Endodermal cell (in vitro differentiated cells): Measurements from ENCODE around the gene CAMSAP1. TPM values are rescaled to one million over a fixed set of nuclear protein-coding genes. Genes with fewer than 3 reads are reported as not detected.

Experiments
- DNase-seq: peaks from one replicate; pipeline ENCODE4 v3.0.0-alpha.2; 2017
- H3K27ac ChIP-seq: 2 replicates; pipeline ENCODE4 v1.5.1; 2013; ENCODE audit warnings: mild to moderate bottlenecking, low read depth, low read length, moderate library complexity
- H3K27me3 ChIP-seq: 2 replicates; pipeline ENCODE4 v1.6.1; 2013; ENCODE audit warnings: mild to moderate bottlenecking, low read length, moderate library complexity; ENCODE audit not compliant: insufficient read depth, control insufficient read depth, poor library complexity, severe bottlenecking
- H3K36me3 ChIP-seq: 2 replicates; pipeline ENCODE4 v1.7.0; 2013; ENCODE audit warnings: mild to moderate bottlenecking, low read length, moderate library complexity; ENCODE audit not compliant: control insufficient read depth, insufficient read depth
- H3K4me1 ChIP-seq: one replicate; pipeline ENCODE4 v1.7.0; 2013; ENCODE audit warnings: low read length; ENCODE audit not compliant: control insufficient read depth, insufficient read depth
- H3K4me3 ChIP-seq: 2 replicates; pipeline ENCODE4 v1.5.1; 2013; ENCODE audit warnings: mild to moderate bottlenecking, low read length, moderate library complexity
- H3K9ac ChIP-seq: 2 replicates; pipeline ENCODE4 v1.6.1; 2013; ENCODE audit warnings: mild to moderate bottlenecking, low read length, moderate library complexity; ENCODE audit not compliant: poor library complexity, severe bottlenecking; ENCODE audit errors: extremely low read depth
- H3K9me3 ChIP-seq: 2 replicates; pipeline ENCODE4 v1.6.1; 2013; ENCODE audit warnings: mild to moderate bottlenecking, low read length, moderate library complexity; ENCODE audit not compliant: control insufficient read depth
- H3K27ac Mint-ChIP-seq: 2 replicates; pipeline ENCODE4 v1.8.0; 2020; ENCODE audit warnings: mixed read lengths
- H3K27me3 Mint-ChIP-seq: 2 replicates; pipeline ENCODE4 v1.8.0; 2021; ENCODE audit warnings: mild to moderate bottlenecking, mixed read lengths; ENCODE audit not compliant: insufficient read depth
- H3K36me3 Mint-ChIP-seq: 2 replicates; pipeline ENCODE4 v1.8.0; 2020; ENCODE audit warnings: low read depth, mixed read lengths
- H3K4me1 Mint-ChIP-seq: 2 replicates; pipeline ENCODE4 v1.8.0; 2020; ENCODE audit warnings: mixed read lengths
- H3K4me3 Mint-ChIP-seq: 2 replicates; pipeline ENCODE4 v1.8.0; 2020; ENCODE audit warnings: mild to moderate bottlenecking, moderate library complexity, mixed read lengths
- H3K9me3 Mint-ChIP-seq: 2 replicates; pipeline ENCODE4 v1.8.0; 2020; ENCODE audit warnings: mild to moderate bottlenecking, mixed read lengths
- CTCF ChIP-seq: fragments of 200-600 bp; sonication (generic); conservative IDR thresholded peaks from 2 replicates; pipeline ENCODE4 v1.5.0; 2021; ENCODE audit warnings: antibody characterized with exemption, mild to moderate bottlenecking
- WGBS, 2 experiments: methylation state at CpG; one replicate each; pipeline versions ENCODE4 v1.1.5 to v1.1.7; 2013; ENCODE audit warnings: missing lambda C conversion rate in 2 of 2, mixed read lengths in 1 of 2; ENCODE audit not compliant: insufficient coverage in 1 of 2, insufficient read length in 1 of 2; 5-methylcytosine and 5-hydroxymethylcytosine counted together
- total RNA-seq, 2 donors: library from RNA; stranded (reverse); fragmentation: NEBNext Ultra II Directional in 1 of 2; extraction: Animal tissue kit (Norgen Biotek cat#: 25700) in 1 of 2; gene quantifications; 2 replicates in 1 of 2; 3 replicates in 1 of 2; pipeline ENCODE4 v1.2.1, GENCODE V29; 2021

CAMSAP1 gene
- total RNA-seq, 2 donors from 2014 or later: 40.1 to 43.1 TPM

- peak overlapping the region; percentile 75 for H3K4me3 ChIP-seq
- Mint-ChIP-seq H3K36me3 (peaks cover 61% of the 10 kb centered on the region), H3K27me3 (peaks cover 5% of the 10 kb centered on the region), H3K4me3 (peak overlapping the region; percentile 75), H3K27ac (no peak overlapping the region), H3K4me1 (peaks cover 20% of the 10 kb centered on the region), H3K9me3 (peaks cover 52% of the 10 kb centered on the region)
- H3K4me1 ChIP-seq: peaks cover 3% of the 10 kb centered on the region
- WGBS, 2 experiments: 94 to 99% methylated on average over 12 of the region's 12 CpGs
- peaks cover 53% of the 10 kb centered on the region for H3K9me3 ChIP-seq
- no peaks in the 10 kb centered on the region for H3K27me3 ChIP-seq
- H3K36me3 ChIP-seq: peaks cover 55% of the 10 kb centered on the region
- no peak overlapping the region for H3K9ac ChIP-seq
- no peak overlapping the region for H3K27ac ChIP-seq
- DNase-seq: no peak
- TF ChIP-seq CTCF: no peak
These were observed 1.4 kb upstream of the CAMSAP1 start for GRCh38 chr9:135908754-135909204.

GRCh38 chr9:135908093-135908753 is 877 bp upstream of the CAMSAP1 start:
- Histone ChIP-seq H3K36me3 (peaks cover 50% of the 10 kb centered on the region), H3K4me1 (peaks cover 3% of the 10 kb centered on the region), H3K9me3 (peaks cover 47% of the 10 kb centered on the region), H3K9ac (peak overlapping the region; percentile 30), H3K27me3 (no peaks in the 10 kb centered on the region), H3K27ac (no peak overlapping the region), H3K4me3 (peak overlapping the region; percentile 75)
- Mint-ChIP-seq H3K4me3 (peak overlapping the region; percentile 75), H3K27ac (no peak overlapping the region), H3K27me3 (peaks cover 5% of the 10 kb centered on the region), H3K4me1 (peaks cover 26% of the 10 kb centered on the region), H3K36me3 (peaks cover 61% of the 10 kb centered on the region), H3K9me3 (peaks cover 46% of the 10 kb centered on the region)
- TF ChIP-seq CTCF: no peak
- WGBS, 2 experiments: 31 to 39% methylated on average over 35 to 42 of the region's 42 CpGs
- DNase-seq: peak; percentile 72

DNA sequence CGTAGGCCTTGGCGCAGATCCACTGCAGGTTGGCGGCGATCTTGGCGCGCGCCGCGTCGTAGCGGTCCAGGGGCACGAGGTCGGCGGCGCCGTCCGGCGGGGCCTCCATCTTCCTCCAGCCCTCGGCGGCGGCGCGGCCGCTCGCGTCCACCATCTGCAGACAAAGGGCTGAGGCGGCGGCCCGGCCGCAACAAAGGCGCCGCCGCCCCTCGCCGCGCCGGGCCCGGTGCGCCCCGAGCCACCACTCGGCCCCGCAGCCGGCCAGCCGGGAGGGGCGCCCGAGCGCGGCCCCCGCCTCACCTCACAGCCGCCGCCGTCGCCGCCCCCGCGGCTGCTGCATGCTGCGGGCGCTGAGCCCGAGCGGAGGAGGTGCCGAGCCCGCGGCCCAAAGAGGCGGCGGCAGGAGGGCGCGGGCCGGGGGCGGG is 328 bp downstream of the CAMSAP1 start:
- no peak overlapping the region for H3K27ac Mint-ChIP-seq
- H3K4me3 Mint-ChIP-seq: peak overlapping the region; percentile 75
- peaks cover 34% of the 10 kb centered on the region for H3K9me3 Mint-ChIP-seq
- Histone ChIP-seq H3K36me3 (peaks cover 39% of the 10 kb centered on the region), H3K4me3 (no peak overlapping the region), H3K9ac (no peak overlapping the region), H3K4me1 (peaks cover 3% of the 10 kb centered on the region), H3K27me3 (no peaks in the 10 kb centered on the region), H3K9me3 (peaks cover 36% of the 10 kb centered on the region), H3K27ac (peak overlapping the region; percentile 80)
- DNase-seq: peak; percentile 79
- H3K27me3 Mint-ChIP-seq: peaks cover 5% of the 10 kb centered on the region
- H3K4me1 Mint-ChIP-seq: peaks cover 30% of the 10 kb centered on the region
- peaks cover 56% of the 10 kb centered on the region for H3K36me3 Mint-ChIP-seq
- 0% methylated on average over 68 of the region's 69 CpGs; no CpG with 5 or more reads in 1 of the 2 experiments for WGBS, 2 experiments
- TF ChIP-seq CTCF: no peak
